Osteoblast (primary cell): ENCODE data around the gene IGF1R. TPM values are rescaled to one million over a fixed set of nuclear protein-coding genes. Genes with fewer than 3 reads are reported as not detected.

Source experiments
- DNase-seq: peaks from one replicate; pipeline ENCODE4 v3.0.0; 2011; ENCODE audit warnings: low spot score, mixed read lengths; ENCODE audit not compliant: insufficient read length; ENCODE audit errors: missing footprints
- H2AFZ ChIP-seq: 2 replicates; pipeline ENCODE4 v1.6.0; 2011; ENCODE audit warnings: mild to moderate bottlenecking, low read length
- H3K27ac ChIP-seq: 2 replicates; pipeline ENCODE4 v1.5.1; 2011; ENCODE audit warnings: mild to moderate bottlenecking, low read depth, low read length, moderate library complexity
- H3K27me3 ChIP-seq: 2 replicates; pipeline ENCODE4 v1.6.0; 2012; ENCODE audit warnings: mild to moderate bottlenecking, control low read depth, inconsistent platforms, low read length, moderate library complexity; ENCODE audit not compliant: insufficient read depth
- H3K36me3 ChIP-seq: 2 replicates; pipeline ENCODE4 v1.5.1; 2011; ENCODE audit warnings: mild to moderate bottlenecking, low read length, control low read depth, moderate library complexity; ENCODE audit not compliant: insufficient read depth
- H3K4me1 ChIP-seq: 2 replicates; pipeline ENCODE4 v1.5.1; 2011; ENCODE audit warnings: mild to moderate bottlenecking, low read length, control low read depth, moderate library complexity; ENCODE audit not compliant: insufficient read depth
- H3K4me2 ChIP-seq: 2 replicates; pipeline ENCODE4 v1.6.0; 2011; ENCODE audit warnings: mild to moderate bottlenecking, low read length; ENCODE audit not compliant: insufficient read depth
- H3K4me3 ChIP-seq: fragments of 200-600 bp; sonication (generic); 3 replicates; pipeline ENCODE4 v1.5.1; 2012; ENCODE audit warnings: mild to moderate bottlenecking, low read length, inconsistent platforms; ENCODE audit not compliant: insufficient read depth
- H3K79me2 ChIP-seq: 2 replicates; pipeline ENCODE4 v1.6.0; 2012; ENCODE audit warnings: mild to moderate bottlenecking, low read length, control low read depth, inconsistent platforms; ENCODE audit not compliant: insufficient read depth
- H3K9me3 ChIP-seq: 2 replicates; pipeline ENCODE4 v1.5.1; 2011; ENCODE audit warnings: low read depth, low read length, control low read depth
- H4K20me1 ChIP-seq: 2 replicates; pipeline ENCODE4 v1.6.0; 2012; ENCODE audit warnings: mild to moderate bottlenecking, low read length, control low read depth; ENCODE audit not compliant: insufficient read depth
- total RNA-seq: library from RNA; depleted of rRNA; stranded (reverse); fragments of >200 nt; gene quantifications from 2 replicates; pipeline ENCODE4 v1.2.3, GENCODE V29; 2012
- TF ChIP-seq, protein P1 (sequence below): IDR thresholded peaks from 2 replicates; pipeline ENCODE4 v1.5.1; 2011; ENCODE audit warnings: mild to moderate bottlenecking, low read depth, low read length, moderate library complexity; ENCODE audit errors: extremely low read depth

IGF1R gene
- total RNA-seq, 1 donor: 18.8 TPM

DNA sequence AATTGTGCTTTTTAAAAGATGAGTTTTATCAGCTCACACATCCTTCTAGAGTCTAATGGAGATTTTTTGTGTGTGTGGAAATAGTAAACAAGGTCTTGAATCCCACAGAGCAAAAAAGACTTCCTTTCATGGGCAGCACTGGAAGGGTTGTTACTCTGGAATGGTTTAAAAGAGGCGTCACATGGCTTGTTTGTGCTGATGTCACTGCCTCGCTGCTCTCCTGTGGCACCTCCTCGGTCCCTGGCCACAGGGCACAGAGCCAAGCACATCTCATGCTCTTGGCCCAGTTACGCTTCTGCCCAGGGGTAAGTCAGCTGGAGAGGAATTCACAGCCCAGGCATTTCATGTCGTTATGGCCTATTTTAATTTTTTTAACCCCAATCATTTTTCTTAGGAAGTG is 306.1 kb downstream of the IGF1R start:
- H3K79me2 ChIP-seq: no peaks in the 10 kb centered on the region
- H3K27ac ChIP-seq: peak overlapping the region; percentile 70
- TF ChIP-seq, protein P1, sequence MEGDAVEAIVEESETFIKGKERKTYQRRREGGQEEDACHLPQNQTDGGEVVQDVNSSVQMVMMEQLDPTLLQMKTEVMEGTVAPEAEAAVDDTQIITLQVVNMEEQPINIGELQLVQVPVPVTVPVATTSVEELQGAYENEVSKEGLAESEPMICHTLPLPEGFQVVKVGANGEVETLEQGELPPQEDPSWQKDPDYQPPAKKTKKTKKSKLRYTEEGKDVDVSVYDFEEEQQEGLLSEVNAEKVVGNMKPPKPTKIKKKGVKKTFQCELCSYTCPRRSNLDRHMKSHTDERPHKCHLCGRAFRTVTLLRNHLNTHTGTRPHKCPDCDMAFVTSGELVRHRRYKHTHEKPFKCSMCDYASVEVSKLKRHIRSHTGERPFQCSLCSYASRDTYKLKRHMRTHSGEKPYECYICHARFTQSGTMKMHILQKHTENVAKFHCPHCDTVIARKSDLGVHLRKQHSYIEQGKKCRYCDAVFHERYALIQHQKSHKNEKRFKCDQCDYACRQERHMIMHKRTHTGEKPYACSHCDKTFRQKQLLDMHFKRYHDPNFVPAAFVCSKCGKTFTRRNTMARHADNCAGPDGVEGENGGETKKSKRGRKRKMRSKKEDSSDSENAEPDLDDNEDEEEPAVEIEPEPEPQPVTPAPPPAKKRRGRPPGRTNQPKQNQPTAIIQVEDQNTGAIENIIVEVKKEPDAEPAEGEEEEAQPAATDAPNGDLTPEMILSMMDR: no peak
- peaks cover 44% of the 10 kb centered on the region for H3K36me3 ChIP-seq
- no peaks in the 10 kb centered on the region for H3K9me3 ChIP-seq
- H3K4me3 ChIP-seq: no peak overlapping the region
- peaks cover 10% of the 10 kb centered on the region for H3K4me1 ChIP-seq
- H4K20me1 ChIP-seq: no peaks in the 10 kb centered on the region
- H3K27me3 ChIP-seq: no peaks in the 10 kb centered on the region
- H2AFZ ChIP-seq: no peak overlapping the region
- peak; percentile 94 for DNase-seq
- H3K4me2 ChIP-seq: no peak overlapping the region

GRCh38 chr15:98955331-98955730 is 307.0 kb downstream of the IGF1R start:
- no peak for DNase-seq
- peak overlapping the region; percentile 70 for H3K27ac ChIP-seq
- no peak overlapping the region for H3K4me2 ChIP-seq

DNA sequence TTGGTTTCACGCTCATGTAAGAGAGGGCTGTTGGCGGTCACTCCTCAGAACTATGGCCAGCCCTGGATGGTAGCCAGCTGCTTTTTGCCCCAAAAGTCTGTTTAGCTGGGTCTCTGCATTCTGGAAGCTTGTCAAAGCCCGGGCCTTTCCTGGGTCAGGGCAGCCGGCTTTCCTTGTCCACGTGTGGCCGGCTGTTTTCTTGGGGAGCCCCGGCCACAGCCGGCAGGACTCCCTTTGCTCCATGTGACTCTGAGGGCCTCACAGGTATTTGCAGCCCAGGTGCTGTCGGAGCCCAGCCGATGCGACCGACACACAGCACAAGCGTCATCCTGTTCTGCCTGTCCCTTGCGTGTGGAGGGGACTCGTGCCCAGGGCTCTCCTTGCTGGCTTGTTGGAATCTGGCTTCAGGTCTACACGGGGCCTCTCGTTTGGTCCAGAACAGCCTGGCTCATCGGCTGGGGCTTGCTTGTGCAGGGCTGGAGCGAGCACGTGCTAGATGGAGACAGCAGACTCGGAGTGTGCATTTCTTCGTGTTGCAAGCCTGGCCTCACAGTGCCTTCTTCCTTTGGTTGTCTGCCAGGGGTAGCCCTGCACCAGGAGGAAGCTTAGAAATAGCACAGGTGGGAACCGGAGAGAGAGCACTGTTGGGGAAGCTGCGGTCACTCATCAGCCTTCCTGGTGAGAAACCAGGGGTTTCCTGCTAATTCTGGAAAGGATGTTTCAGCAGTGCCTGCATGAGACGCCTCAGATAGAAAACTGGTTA is 307.8 kb downstream of the IGF1R start:
- no peak overlapping the region for H3K4me2 ChIP-seq
- peaks cover 34% of the 10 kb centered on the region for H3K36me3 ChIP-seq
- no peak overlapping the region for H3K27ac ChIP-seq
- DNase-seq: no peak
- no peaks in the 10 kb centered on the region for H3K79me2 ChIP-seq
- H3K9me3 ChIP-seq: no peaks in the 10 kb centered on the region
- no peaks in the 10 kb centered on the region for H3K27me3 ChIP-seq
- H2AFZ ChIP-seq: no peak overlapping the region
- no peaks in the 10 kb centered on the region for H4K20me1 ChIP-seq
- no peak overlapping the region for H3K4me3 ChIP-seq
- TF ChIP-seq, protein P1: no peak
- H3K4me1 ChIP-seq: peaks cover 10% of the 10 kb centered on the region

More at GRCh38 chr15:98955331-98955730, 307.0 kb downstream of the IGF1R start:
- Histone ChIP-seq H2AFZ (no peak overlapping the region), H3K27me3 (no peaks in the 10 kb centered on the region), H3K4me1 (peaks cover 10% of the 10 kb centered on the region), H4K20me1 (no peaks in the 10 kb centered on the region), H3K4me3 (no peak overlapping the region), H3K36me3 (peaks cover 35% of the 10 kb centered on the region), H3K9me3 (no peaks in the 10 kb centered on the region), H3K79me2 (no peaks in the 10 kb centered on the region)
- TF ChIP-seq, protein P1: no peak

DNA sequence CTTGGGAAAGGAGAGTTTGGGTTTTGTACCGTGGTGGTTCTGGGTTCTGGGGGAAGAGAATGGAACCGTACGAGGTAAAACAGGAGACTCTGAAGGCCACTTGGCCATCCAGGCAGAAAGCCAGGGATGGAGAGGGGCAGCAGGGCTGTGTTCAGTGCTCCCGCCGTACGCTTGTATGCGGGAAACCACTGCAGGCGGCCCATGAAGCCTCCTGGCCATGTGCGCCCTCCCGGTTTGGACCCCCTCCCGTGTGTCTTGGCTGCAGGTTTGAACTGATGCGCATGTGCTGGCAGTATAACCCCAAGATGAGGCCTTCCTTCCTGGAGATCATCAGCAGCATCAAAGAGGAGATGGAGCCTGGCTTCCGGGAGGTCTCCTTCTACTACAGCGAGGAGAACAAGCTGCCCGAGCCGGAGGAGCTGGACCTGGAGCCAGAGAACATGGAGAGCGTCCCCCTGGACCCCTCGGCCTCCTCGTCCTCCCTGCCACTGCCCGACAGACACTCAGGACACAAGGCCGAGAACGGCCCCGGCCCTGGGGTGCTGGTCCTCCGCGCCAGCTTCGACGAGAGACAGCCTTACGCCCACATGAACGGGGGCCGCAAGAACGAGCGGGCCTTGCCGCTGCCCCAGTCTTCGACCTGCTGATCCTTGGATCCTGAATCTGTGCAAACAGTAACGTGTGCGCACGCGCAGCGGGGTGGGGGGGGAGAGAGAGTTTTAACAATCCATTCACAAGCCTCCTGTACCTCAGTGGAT is 308.6 kb downstream of the IGF1R start:
- Histone ChIP-seq H4K20me1 (no peaks in the 10 kb centered on the region), H3K27me3 (no peaks in the 10 kb centered on the region), H3K4me3 (no peak overlapping the region), H3K4me1 (peaks cover 10% of the 10 kb centered on the region), H3K27ac (no peak overlapping the region), H3K79me2 (no peaks in the 10 kb centered on the region), H3K9me3 (peaks cover 8% of the 10 kb centered on the region), H2AFZ (no peak overlapping the region), H3K36me3 (peaks cover 38% of the 10 kb centered on the region), H3K4me2 (no peak overlapping the region)
- no peak for DNase-seq
- TF ChIP-seq, protein P1: no peak
